Spleen (tissue), 11 donors: ENCODE results near the gene DENND1A. TPM values are rescaled to one million over a fixed set of nuclear protein-coding genes. Genes with fewer than 3 reads are reported as not detected.

Experiments used
- DNase-seq: peaks from one replicate; pipeline ENCODE4 v3.0.0-alpha.2; 2020
- H3K27ac ChIP-seq, 8 donors: fragments of 200-600 bp; sonication (generic) in 7 of 8; 1 replicate in 4 of 8; 2 replicates in 4 of 8; pipeline versions ENCODE4 v1.5.0 to v1.8.0; 2016 to 2021; ENCODE audit warnings: inconsistent platforms in 4 of 8, mild to moderate bottlenecking in 4 of 8, moderate library complexity in 1 of 8
- H3K27me3 ChIP-seq, 7 donors: fragments of 200-600 bp; sonication (generic) in 6 of 7; replicated peaks in 1 of 7; 1 replicate in 4 of 7; 2 replicates in 3 of 7; pipeline versions ENCODE4 v1.5.0 to v1.8.0; 2016 to 2021; ENCODE audit warnings: inconsistent platforms in 3 of 7, mild to moderate bottlenecking in 1 of 7
- H3K36me3 ChIP-seq, 6 donors: fragments of 200-600 bp; sonication (generic) in 5 of 6; 1 replicate in 4 of 6; 2 replicates in 2 of 6; pipeline versions ENCODE4 v1.5.0 to v1.8.0; 2016 to 2021; ENCODE audit warnings: inconsistent platforms in 2 of 6
- H3K4me1 ChIP-seq, 6 donors: fragments of 200-600 bp; sonication (generic) in 5 of 6; 1 replicate in 3 of 6; 2 replicates in 3 of 6; pipeline versions ENCODE4 v1.5.0 to v1.8.0; 2016 to 2021; ENCODE audit warnings: inconsistent platforms in 3 of 6
- H3K4me3 ChIP-seq, 8 donors: fragments of 200-600 bp; sonication (generic) in 7 of 8; 1 replicate in 4 of 8; 2 replicates in 4 of 8; pipeline versions ENCODE4 v1.5.0 to v1.8.0; 2016 to 2021; ENCODE audit warnings: inconsistent platforms in 4 of 8, mild to moderate bottlenecking in 4 of 8, moderate library complexity in 2 of 8
- H3K9me3 ChIP-seq, 8 donors: fragments of 200-600 bp; sonication (generic) in 7 of 8; 1 replicate in 4 of 8; 2 replicates in 4 of 8; pipeline versions ENCODE4 v1.5.0 to v1.8.0; 2016 to 2021; ENCODE audit warnings: inconsistent platforms in 4 of 8
- CTCF ChIP-seq, 11 experiments: fragments of 200-600 bp in 7 of 11; fragments of 450-650 bp in 4 of 11; sonication (generic) in 4 of 11; IDR thresholded peaks in 8 of 11; conservative IDR thresholded peaks in 3 of 11; 1 replicate in 7 of 11; 2 replicates in 4 of 11; pipeline versions ENCODE4 v1.4.0 to v1.8.0; 2016 to 2021; ENCODE audit warnings: antibody characterized with exemption in 11 of 11, inconsistent platforms in 4 of 11, mild to moderate bottlenecking in 1 of 11
- POLR2A ChIP-seq, 3 donors: fragments of 450-650 bp; IDR thresholded peaks; one replicate each; pipeline ENCODE4 v1.5.1; 2017; ENCODE audit warnings: antibody characterized with exemption in 3 of 3, mild to moderate bottlenecking in 1 of 3
- POLR2AphosphoS5 ChIP-seq, 3 donors: sonication (generic); formaldehyde crosslinking; IDR thresholded peaks; one replicate each; pipeline ENCODE4 v1.5.1; 2017; ENCODE audit warnings: antibody characterized with exemption in 3 of 3
- WGBS, 5 donors: extraction: QIAGEN DNeasy Blood & Tissue Kit in 3 of 5; methylation state at CpG; one replicate each; pipeline versions ENCODE4 v1.1.5 to v1.1.7; 2013 to 2018; 5-methylcytosine and 5-hydroxymethylcytosine counted together
- intact Hi-C: fragments of 100-400 bp; cut with DNase I; formaldehyde crosslinking; loops from one replicate; pipeline ENCODE4 v1.15.0; 2023; ENCODE audit warnings: low total_unique reads
- polyA plus RNA-seq, 3 donors: library from polyadenylated mRNA; stranded (reverse); fragments of 200-250 nt; gene quantifications; one replicate each; pipeline ENCODE4 v1.2.1, GENCODE V29; 2013
- total RNA-seq, 7 donors: library from RNA; depleted of rRNA in 3 of 7; stranded (reverse); fragments of >200 nt in 3 of 7; fragmentation: NEBNext Ultra II Directional in 4 of 7; extraction: Animal tissue kit (Norgen Biotek cat#: 25700) in 4 of 7; gene quantifications; one replicate each; pipeline versions ENCODE4 v1.1.0 to v1.2.1, GENCODE V29; 2016 to 2021
- donor health status: healthy with polysubstance abuse.
- donor health status: DM: no; HTN: no; CAD: no; lungs with moderate emphysema.
- donor health status: DM: no; HTN: no; CAD: no.
- donor health status: Bipolar disorder and iron deficiency.
- donor health status: healthy.
- donor health status: DM: no; HTN: no; CAD: no.
- donor health status: DM: yes; HTN: yes; CAD: no.

Gene DENND1A
- total and polyA plus RNA-seq, 10 donors = 5.4 to 59.3 (median 48.8) TPM

DNA sequence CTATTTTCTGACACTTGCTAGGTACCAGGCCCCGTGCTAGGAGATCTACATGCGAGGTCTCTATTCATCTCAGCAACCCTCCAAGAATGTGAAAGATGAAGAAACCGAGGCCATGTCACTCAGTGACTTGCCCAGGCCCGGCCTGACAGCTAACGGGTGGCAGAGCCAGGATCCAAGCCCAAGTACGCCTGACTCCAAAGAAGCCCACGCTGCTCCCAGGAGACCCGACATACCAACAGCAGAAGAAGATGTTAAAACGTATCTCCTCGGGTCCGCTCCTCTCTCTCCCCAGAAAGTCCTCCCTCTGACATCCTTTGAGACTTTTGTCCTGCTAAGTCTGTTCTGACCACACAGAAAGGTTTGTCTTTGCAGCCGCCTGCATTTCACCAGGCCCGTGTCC, 508.7 kb downstream of the DENND1A start:
- TF ChIP-seq POLR2A (IDR thresholded peaks at IDR 0.05) = no peak
- TF ChIP-seq CTCF (IDR thresholded peaks at IDR 0.05 in 8 of 11, conservative IDR thresholded peaks at IDR 0.05 in 3 of 11) = no peak
- no peak for TF ChIP-seq POLR2AphosphoS5 (IDR thresholded peaks at IDR 0.05)
- Histone ChIP-seq H3K4me3 (no peak overlapping the region), H3K36me3 (peaks cover 0 to 99% (median 28%) of the 10 kb centered on the region in 6 donors), H3K4me1 (peaks cover 0 to under 1% (median 0%) of the 10 kb centered on the region in 6 donors), H3K27me3 (no peaks in the 10 kb centered on the region), H3K27ac (no peak overlapping the region), H3K9me3 (no peaks in the 10 kb centered on the region)
- intact Hi-C loops = no loop called here
- DNase-seq = peak; percentile 30
- 90 to 97% (median 93%) methylated on average over 13 of the region's 13 CpGs for WGBS, 5 donors

DNA sequence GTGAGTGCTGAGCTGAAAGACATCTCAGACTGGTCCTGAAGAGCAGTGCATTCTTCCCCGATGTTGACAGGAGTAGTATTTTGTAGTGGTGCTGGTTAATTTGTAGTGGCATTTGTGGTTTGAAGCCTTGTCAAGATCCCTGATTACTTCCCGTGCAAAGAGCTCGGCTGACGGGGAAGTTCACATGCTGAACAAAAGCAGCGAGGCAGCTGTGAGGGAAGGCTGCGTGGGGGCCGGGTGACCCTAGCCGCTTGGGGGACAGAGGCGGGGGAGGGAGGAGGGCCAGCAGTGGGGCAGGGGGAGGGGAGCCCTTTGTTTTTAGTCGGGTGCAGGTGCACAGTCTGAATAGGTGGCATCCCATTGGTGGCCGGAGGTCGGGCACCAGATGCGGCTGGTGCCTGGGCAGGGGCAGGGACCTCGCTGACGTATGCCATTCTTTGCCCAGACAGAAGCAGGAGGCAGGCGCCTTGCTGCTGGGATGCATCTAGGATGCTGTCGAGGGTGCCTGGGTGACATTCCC, 509.3 kb downstream of the DENND1A start:
- Histone ChIP-seq H3K36me3 (peaks cover 0 to 99% (median 29%) of the 10 kb centered on the region in 6 donors), H3K27me3 (no peaks in the 10 kb centered on the region), H3K4me3 (no peak overlapping the region), H3K4me1 (no peaks in the 10 kb centered on the region), H3K9me3 (no peaks in the 10 kb centered on the region), H3K27ac (no peak overlapping the region)
- TF ChIP-seq POLR2A (IDR thresholded peaks at IDR 0.05) (no peak), CTCF (IDR thresholded peaks at IDR 0.05 in 8 of 11, conservative IDR thresholded peaks at IDR 0.05 in 3 of 11) (no peak), POLR2AphosphoS5 (IDR thresholded peaks at IDR 0.05) (no peak)
- intact Hi-C loops = no loop called here
- WGBS, 5 donors = 52 to 60% (median 56%) methylated on average over 14 to 17 of the region's 17 CpGs
- peak; percentile 56 for DNase-seq

DNA sequence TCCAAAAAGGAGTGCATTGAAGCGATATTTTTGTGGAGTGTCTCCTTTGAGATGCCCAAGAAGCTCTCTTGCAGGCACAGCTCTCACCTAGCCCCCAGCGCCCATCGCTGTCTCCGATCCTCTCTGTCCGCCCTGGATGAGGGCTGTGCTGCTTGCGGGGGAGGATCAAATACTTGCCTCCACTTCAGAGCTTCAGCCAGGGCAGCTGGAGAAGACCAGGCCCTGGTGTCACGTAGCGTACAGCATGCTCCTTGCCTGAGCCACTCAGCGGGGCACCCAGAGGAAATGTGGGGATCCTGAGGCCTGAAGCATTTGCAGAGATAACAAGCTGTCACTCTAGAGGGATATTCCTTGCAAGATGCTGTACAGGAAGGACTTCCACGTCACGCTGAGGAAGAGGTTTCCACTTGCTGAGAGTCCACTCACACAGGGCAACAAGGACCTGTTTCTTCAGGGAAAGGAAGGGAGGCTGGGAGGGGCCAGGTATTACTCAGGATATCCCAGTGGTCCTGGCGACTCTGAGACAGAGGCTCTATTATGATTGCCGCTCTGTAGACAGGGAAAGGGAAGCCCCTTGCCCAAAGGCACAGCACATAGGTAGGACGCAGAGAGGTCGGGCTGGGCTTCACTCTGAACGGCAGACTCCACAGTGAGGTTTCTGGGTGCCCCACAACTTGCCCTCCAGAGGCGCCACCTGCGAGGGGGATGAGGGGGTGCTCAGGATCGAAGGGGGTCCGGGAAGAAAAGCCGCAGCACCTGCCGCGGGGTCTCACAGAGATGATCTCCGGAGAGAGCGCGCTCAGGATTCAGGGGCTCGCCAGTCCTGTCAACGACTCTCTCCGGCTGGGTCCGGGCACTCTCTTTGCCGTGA, 510.0 kb downstream of the DENND1A start:
- no peak overlapping the region for H3K4me3 ChIP-seq
- intact Hi-C loops = no loop called here
- no peak overlapping the region for H3K27ac ChIP-seq
- TF ChIP-seq POLR2AphosphoS5 (IDR thresholded peaks at IDR 0.05) (peak in 1 of 3 donors; percentile 4), POLR2A (IDR thresholded peaks at IDR 0.05) (no peak), CTCF (IDR thresholded peaks at IDR 0.05 in 8 of 11, conservative IDR thresholded peaks at IDR 0.05 in 3 of 11) (no peak)
- 86 to 90% (median 88%) methylated on average over 28 to 31 of the region's 31 CpGs for WGBS, 5 donors
- H3K9me3 ChIP-seq = no peaks in the 10 kb centered on the region
- peak; percentile 61 for DNase-seq
- H3K4me1 ChIP-seq = no peaks in the 10 kb centered on the region
- peaks cover 0 to 99% (median 27%) of the 10 kb centered on the region in 6 donors for H3K36me3 ChIP-seq
- H3K27me3 ChIP-seq = no peaks in the 10 kb centered on the region

DNA sequence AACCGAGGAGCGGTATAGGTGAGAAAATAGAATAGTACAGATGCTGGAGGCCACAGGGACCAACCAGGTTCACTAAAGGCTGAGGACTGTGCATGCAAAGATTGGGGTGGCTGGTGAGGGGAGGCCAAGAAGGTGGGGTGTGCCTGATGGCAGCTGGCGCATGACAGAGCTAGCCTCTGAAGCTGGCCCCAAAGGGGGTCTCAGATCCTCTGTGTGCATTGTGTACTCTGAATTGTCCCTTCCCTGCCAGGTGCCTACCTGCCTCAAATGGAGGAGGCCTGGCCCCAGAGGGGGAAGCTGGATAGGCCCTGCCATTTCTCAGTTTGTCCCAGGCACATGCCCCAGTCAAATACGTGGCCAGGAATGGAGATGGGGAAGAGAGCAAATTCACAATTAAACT, 510.8 kb downstream of the DENND1A start:
- H3K27ac ChIP-seq = no peak overlapping the region
- TF ChIP-seq POLR2A (IDR thresholded peaks at IDR 0.05) = no peak
- TF ChIP-seq CTCF (IDR thresholded peaks at IDR 0.05 in 8 of 11, conservative IDR thresholded peaks at IDR 0.05 in 3 of 11) = no peak
- no peak for TF ChIP-seq POLR2AphosphoS5 (IDR thresholded peaks at IDR 0.05)
- H3K36me3 ChIP-seq = peaks cover 0 to 100% (median 25%) of the 10 kb centered on the region in 6 donors
- H3K27me3 ChIP-seq = no peaks in the 10 kb centered on the region
- H3K9me3 ChIP-seq = no peaks in the 10 kb centered on the region
- no peaks in the 10 kb centered on the region for H3K4me1 ChIP-seq
- 67 to 100% (median 89%) methylated on average over 4 of the region's 4 CpGs for WGBS, 5 donors
- DNase-seq = peak; percentile 33
- intact Hi-C loops = no loop called here
- no peak overlapping the region for H3K4me3 ChIP-seq
